HG03064 (cell line): Measurements from ENCODE around the gene CSTPP1.
A peak's percentile ranks its signal among the peaks of the same experiment; 100 is the strongest.
"Not testable (repeated sequence)": the region's sequence is repeated elsewhere in the genome, so short reads cannot be mapped to it uniquely, and the experiment has no call there.

Experiments used
- ATAC-seq: cut with Tn5 transposase; IDR thresholded peaks from one replicate; pipeline ENCODE4 v1.9.1; 2021; ENCODE audit warnings: low read depth; ENCODE audit not compliant: unreplicated experiment

The CSTPP1 gene

DNA sequence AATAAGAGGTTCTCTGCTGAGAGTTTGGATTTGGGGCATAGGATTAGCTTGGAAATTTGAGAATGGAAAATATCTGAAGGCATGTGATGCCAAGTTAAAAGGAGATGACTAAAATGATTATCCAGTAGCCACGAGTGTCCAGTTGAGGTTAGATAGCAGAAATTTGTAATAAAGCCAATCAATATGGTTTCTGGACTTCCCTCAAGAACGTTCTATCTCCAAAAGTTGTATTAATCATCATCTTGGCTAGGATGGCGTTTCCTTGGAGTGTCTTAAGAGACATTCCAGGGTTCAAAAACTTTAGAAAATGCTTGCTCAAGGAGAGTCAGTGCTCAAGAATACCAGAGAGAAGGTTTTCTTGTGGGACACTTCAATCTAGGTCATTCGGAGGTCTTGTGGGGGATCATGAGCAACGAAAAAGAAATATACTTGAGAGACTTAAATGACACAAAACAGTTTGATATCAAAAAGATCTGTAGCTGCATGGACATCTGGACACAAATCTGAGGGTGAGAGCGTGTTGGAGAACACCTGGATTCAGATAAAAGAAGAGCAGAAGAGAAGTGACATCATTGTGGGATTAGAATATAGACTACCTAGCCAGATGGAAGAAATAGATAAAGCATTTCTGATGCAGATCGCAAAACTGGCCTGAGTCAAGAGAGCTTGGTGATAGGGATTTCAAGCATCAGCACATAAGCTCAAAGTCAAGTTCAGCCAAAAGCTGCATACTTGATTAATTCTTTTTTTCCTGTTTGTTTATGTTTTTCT is 142.4 kb downstream of the CSTPP1 start:
- ATAC-seq: no peak

DNA sequence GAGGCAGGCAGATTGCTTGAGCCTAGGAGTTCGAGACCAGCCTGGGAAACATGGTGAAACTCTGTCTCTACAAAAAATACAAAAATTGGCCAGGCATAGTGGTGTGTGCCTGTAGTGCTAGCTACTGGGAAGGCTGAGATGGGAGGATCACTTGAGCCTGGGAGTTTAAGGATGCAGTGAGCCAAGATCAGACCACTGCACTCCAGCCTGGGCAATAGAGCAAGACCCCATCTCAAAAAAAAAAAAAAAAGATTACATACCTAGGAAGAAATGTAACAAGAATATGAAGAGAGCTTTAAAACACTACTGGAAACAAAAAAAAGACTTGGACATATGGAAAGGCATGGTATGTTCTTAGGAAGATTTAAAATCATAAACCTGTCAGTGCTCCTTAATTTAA is 144.2 kb downstream of the CSTPP1 start:
- not testable (repeated sequence) for ATAC-seq

DNA sequence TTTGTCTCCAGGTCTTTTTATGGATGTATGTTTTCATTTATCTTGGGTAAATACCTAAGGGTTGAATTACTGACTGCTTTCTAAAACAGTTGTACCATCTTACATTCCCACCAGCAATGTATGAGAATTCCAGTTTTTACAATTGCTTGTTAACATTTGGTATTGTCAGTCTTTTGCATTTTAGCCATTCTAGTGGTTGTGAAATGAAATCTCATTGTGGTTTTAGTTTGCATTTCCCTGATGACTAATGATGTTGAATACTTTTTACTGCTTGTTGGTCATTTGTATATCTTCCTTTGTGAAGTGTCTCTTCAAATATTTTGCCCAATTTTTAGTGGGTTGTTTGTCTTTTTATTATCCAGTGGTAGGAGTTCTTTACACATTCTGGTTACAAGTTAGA is 147.4 kb downstream of the CSTPP1 start:
- no peak for ATAC-seq

DNA sequence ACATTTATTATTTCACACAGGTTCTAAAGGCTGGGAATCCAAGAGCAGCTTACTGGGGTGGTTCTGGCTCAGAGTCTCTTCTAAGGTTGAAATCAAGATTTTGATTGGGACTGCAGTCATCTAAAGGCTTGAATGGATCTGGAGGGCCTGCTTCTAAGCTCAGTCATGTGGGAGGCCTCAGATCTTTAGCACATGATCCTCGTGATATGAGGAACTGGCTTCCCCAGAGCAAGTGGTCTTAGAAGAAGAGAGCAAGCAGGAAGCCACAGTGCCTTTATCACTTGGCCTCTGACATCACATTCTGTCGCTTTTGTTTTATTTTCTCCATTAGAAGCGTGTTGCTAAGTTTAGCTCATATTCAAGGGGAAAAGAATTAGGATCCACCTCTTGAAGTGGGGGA is 151.2 kb downstream of the CSTPP1 start:
- ATAC-seq: no peak

DNA sequence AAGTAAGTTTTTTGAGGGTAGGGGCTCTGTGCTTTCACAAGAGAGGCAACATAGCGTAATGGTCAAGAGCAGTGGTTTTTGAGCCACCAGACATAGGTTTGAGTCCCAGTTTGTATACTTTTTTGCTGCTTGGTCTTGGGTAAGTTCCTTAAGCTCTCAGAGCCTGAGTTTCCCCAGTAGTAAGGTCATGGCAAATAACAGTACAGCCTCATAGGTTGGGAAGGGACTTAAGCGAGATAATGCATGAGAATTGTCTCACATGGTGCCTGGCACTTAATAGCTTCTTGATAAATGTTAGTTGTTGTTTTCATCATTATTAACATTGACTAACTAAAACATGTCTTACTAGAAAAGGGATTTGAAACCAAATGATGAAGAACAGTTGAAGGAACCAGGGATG is 157.0 kb downstream of the CSTPP1 start:
- ATAC-seq: no peak

DNA sequence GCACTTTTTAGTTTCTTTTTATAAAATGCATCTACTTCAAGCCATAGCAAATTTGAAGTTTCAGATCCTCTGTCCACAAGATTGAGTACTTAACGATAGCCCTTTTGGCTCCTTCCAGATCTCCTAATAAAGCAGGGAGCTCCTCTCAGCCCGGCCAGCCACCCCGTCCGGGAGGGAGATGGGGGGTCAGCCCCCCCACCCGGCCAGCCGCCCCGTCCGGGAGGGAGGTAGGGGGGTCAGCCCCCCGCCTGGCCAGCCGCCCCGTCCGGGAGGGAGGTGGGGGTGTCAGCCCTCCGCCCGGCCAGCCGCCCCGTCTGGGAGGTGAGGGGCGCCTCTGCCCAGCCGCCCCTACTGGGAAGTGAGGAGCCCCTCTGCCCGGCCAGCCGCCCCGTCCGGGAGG is 160.3 kb downstream of the CSTPP1 start:
- not testable (repeated sequence) for ATAC-seq

DNA sequence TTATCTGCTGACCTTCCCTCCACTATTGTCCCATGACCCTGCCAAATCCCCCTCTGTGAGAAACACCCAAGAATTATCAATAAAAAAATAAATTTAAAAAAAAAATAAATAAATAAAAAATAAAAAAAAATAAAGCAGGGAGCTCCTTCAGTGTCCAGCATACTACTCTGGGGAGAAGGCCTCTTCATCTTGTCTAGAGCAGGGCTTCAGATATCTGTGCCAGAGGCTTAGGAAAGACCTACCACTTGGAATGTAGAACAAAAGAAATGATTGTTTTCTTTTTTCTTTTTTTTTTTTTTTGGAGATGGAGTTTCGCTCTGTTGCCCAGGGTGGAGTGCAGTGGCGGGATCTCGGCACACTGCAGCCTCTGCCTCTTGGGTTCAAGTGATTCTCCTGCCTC is 161.7 kb downstream of the CSTPP1 start:
- ATAC-seq: not testable (repeated sequence)

DNA sequence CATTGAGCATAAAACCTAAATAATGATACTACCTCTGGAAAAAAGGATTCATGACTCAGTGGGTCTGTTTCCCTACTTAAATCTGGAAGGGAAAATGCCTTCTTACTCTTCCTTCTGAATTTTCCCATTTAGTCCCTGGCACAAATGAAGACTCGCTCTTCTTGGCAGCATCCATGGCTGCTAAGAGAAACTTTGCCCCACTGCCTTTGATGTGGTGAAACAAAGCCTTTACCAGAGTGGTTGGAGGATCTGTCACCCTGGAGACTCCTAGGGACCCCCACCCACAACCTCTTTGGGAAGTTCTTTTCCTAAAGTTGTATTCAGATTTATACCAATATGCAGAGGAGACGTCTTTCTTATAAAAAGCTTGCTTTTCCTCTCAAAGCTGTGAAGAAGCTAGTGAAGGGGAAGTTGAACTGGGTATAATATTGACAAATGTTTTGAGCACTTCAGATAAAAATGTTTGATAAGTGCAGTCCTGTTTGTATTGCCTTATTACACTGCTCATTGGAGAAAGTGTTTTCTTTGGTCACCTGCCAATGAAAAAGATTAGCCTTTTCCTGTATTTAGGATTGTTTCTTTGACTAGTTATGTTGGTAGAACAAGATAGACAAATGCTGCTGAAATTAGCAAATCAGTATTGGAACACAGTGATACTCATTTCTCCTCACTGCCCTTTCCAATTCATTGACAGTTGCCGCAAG is 162.8 kb downstream of the CSTPP1 start:
- ATAC-seq: no peak

DNA sequence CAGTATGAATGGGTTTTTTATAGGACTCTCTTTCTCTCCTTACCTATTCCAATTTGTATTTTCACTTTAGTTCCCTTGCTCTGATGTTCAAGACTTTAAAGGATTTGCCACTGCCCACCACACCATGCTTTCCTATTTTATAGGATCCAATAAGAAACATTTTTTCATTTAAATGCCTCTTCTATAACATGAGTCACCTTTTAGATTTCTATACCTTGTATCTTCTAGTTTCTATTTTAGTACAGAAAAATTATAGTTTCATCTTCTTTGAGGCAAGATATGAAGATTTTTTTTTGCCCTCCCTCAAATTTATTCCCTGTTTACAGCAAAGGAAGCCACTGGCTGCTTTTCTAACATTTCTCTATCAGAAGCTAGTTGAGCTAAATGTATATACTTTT is 163.4 kb downstream of the CSTPP1 start:
- ATAC-seq: no peak

DNA sequence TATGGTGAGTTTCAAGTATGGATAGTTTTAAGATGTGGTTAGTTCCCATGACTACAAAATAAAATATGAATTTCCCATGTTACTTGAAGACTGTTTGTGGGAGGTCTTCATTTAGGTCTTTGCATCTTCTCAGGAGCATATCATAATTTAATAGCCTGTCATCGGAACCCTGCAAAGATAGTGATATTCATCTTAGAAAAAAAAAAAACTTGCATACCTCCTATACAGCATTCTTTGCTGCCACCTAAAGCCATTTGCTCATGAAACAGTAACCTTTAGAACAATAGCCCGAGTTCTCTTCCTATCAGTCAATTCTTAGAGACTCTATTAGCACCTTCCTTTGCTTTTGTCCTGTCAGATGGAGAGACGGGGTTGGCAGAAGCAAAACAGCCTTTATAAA is 164.8 kb downstream of the CSTPP1 start:
- no peak for ATAC-seq

DNA sequence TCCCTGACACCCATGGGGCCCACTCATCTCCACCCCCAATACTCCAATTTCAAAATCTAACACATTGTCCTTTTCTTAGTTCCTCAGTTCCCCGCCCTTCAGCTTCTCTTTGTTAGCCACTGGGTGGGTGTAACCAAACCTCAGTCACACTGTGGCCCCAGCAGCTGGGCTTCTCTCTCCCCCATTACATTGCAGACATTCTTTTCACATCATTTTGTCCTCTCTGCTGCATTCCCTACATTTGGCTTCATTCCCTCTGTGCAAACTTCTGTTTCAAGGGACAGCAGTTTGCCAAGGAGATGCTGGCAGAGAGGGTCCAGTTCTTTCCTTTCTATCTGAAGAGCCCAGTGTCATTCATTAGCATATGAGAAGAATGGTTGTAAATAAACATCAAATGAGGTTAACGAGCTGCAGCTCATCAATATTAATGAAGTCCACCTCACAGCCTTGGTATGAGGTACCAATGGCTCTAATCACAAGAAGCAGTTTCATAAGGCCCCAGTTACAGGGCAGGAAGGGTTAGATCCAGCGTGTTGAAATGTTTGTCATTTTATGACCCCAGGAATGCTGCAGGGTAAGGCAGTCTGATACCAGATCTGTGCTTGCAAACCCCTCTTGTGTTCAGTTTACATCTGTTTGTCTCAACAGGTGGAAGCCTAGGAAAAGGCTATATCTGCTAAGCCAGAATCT is 167.8 kb downstream of the CSTPP1 start:
- ATAC-seq: no peak

DNA sequence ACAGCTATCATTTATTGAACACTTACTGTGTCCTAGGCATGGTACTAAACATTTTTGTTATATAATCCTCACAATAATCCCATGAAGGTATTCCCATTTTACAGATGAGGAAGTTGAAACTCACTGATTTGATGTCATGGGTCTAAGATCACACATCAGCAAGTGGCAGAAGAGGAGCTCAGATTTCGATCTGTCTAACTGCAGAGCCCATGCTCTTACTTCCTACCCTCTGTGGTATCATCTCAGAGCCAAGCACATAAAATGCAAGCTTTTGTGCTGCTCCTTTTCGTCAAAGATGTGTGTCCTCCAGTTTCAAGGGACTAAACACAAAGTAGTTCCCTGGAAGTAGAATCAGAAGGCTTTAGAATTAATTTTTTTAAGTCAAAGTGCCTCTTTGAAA is 169.0 kb downstream of the CSTPP1 start:
- no peak for ATAC-seq

DNA sequence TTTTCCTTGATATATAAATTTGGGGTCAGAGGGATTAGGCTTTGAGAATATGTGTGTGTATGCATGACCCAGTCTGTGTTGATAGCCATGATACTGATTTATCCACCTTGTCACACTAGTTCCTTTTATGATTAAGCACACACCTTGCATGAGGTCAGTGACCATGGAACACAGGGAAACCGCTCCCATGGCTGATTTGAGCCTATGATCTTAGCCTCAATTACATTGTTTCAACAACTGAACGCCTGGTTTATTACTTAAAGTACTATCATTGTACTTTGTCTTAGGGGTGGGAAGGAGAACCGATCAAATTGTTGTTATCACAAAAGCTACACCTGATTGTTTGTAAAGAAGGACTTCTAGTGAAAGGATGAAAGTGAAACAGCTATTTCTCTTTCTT is 169.4 kb downstream of the CSTPP1 start:
- ATAC-seq: no peak

DNA sequence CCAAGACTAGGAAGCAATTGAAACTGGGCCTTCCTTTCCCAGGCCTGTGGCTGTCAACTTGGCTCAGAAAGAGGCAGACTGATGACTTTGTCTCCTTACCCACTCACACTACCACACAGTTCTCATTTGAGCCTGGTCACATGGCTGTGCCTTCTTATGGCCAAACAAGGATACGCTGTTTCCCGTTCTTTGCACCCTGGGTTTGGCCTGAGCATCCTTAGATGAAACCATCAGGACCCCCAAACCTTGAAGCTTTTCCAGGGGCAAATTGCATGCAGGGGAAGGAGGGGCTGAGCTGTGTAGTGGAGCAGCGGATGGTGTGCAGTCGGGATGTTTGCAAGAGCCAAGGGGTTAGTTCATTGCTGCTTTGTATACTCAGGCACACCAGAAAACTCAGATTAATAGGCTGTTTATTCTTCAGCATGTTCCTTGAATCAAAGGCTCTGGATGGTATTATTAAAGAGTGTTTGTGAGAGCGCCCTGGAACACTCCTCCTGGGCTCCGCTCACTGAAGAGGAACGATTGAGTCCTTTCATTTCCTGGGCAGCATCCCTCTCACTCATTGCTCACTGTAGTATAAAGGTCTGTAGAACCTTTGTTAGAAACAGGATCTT is 170.3 kb downstream of the CSTPP1 start:
- ATAC-seq: no peak

DNA sequence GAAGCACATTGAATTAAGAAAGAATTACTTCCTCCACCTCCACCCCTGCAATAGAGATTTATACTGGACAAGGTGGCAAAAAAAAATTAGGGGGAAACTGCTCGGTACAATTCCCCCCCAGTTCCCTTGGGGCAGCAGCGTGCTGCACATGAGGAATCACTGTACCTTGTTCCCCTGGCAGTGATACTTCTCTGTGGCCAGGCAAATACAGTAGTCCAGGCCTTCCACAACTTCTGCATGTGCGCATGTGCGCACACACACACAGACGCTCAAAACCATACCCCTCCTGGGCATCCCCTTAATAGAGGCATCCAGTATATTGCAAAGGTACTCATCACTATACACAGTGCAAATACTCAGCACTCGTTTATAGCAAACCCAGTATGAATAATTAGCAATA is 171.2 kb downstream of the CSTPP1 start:
- no peak for ATAC-seq

DNA sequence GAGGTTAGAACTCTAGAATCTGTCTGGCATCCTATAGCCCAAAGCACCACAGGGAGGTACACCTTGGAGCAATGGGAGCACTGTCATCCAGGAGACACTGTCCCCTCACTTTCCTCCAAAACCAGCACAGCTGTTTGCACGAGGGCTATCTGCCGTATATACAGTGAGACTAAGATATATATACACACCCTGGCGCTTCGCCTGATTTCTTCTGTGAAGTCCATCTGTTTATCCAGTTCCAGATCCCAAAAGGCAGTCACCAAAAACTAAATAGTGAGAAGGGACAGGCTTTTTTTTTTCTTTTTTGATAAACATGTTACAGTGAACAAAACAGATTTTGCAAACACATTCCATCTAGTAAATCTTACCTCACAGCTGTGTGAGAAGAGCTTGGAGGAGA is 171.7 kb downstream of the CSTPP1 start:
- no peak for ATAC-seq

DNA sequence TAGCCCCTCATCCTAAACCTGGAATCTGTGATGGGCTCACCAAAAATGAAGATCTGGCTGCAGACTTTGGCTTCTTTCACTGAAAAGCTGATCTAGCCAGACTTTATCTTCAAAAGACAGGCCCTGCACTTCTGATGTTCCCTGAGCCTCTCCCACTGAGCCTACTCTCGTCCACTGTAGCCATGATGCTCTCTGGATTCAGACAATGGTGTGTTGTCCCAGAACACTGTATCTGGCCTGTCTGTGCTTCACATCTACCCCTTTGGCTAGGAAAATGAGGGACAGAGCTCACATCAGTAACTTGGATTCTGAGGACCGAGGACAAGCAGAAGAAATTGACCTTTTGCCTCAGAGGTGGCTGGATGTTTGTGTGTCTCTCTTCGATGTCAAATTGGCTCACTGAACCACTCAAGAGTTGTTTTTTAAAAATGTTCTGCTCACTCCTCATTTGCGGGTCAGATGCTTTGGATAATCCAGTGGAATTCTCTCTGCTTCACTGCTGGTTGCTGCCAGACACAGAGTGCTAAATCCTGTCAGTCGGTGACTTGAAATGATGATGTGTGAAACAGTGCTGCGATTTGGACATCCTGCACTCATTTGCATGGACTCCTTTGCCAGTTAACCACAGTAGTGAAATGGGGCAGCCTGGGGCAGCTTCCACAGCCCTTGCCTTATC is 172.6 kb downstream of the CSTPP1 start:
- no peak for ATAC-seq

DNA sequence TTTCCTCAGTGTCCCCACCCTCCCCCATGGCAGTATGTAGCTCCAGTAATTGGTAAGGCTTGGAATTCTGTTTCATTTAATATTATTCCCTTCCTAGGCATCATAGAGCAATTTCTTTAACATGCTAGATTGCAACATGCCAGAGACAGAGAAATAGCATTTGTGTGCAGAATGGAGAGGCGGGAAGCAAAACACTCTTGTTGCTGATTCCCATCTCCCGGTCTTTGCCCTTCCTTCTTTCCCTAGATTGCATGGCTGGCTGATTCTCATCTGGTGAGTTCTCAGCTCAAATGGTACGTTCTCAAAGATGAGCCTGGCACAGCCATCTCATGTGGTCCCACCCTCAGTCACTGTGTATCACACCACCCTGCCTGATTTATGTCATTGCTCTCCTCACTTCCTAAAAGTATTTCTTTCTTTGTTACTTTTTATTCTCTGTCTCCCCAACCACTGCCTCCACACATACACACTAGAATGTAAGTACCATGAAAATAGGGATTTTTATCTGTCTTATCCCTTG is 173.2 kb downstream of the CSTPP1 start:
- ATAC-seq: no peak

DNA sequence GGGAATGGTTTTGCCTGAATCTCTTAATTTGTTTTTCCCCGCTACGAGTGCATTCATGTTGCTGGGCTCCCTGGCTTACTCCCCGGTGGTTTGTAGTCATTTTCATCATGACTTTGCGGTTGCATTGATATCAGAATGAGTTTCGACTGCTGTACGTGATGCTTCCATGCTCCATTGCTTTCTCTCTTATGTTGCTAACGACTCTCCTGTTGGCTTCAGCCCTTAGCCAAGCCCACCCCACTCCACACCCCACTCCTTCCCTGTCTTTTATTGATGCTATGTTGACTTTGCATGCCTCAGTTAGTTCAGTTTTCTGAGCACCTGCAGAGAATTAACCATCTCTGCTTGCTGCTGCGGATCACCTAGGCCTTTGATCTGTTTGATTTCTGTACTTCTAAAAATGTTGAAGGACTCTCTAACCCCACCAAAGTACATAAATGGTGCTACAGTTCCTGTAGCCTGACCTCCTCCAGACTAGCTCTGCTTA is 174.8 kb downstream of the CSTPP1 start:
- ATAC-seq: peak; percentile 82

DNA sequence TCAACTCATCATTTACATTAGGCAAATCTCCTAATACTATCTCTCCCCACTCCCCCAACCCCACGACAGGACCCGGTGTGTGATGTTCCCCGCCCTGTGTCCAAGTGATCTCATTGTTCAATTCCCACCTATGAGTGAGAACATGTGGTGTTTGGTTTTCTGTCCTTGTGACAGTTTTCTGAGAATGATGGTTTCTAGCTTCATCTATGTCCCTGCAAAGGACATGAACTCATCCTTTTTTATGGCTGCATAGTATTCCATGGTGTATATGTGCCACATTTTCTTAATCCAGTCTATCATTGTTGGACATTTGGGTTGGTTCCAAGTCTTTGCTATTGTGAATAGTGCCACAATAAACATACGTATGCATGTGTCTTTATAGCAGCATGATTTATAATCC is 176.4 kb downstream of the CSTPP1 start:
- not testable (repeated sequence) for ATAC-seq
